Testis (tissue), 2 donors: ENCODE measurements around the gene FAM120A.

Source experiments
- POLR2A ChIP-seq: fragments of 450-650 bp; IDR thresholded peaks from one replicate; pipeline ENCODE4 v1.6.1; 2017; ENCODE audit warnings: antibody characterized with exemption, mild to moderate bottlenecking, moderate library complexity
- TF ChIP-seq, protein P1 (sequence below), 3 experiments: fragments of 450-650 bp in 2 of 3; fragments of 200-600 bp in 1 of 3; sonication (generic) in 1 of 3; IDR thresholded peaks; one replicate each; pipeline ENCODE4 v1.5.1; 2016 to 2019; ENCODE audit warnings: antibody characterized with exemption in 3 of 3, mild to moderate bottlenecking in 2 of 3, moderate library complexity in 1 of 3

- TF ChIP-seq POLR2A, result no peak
- TF ChIP-seq, protein P1, sequence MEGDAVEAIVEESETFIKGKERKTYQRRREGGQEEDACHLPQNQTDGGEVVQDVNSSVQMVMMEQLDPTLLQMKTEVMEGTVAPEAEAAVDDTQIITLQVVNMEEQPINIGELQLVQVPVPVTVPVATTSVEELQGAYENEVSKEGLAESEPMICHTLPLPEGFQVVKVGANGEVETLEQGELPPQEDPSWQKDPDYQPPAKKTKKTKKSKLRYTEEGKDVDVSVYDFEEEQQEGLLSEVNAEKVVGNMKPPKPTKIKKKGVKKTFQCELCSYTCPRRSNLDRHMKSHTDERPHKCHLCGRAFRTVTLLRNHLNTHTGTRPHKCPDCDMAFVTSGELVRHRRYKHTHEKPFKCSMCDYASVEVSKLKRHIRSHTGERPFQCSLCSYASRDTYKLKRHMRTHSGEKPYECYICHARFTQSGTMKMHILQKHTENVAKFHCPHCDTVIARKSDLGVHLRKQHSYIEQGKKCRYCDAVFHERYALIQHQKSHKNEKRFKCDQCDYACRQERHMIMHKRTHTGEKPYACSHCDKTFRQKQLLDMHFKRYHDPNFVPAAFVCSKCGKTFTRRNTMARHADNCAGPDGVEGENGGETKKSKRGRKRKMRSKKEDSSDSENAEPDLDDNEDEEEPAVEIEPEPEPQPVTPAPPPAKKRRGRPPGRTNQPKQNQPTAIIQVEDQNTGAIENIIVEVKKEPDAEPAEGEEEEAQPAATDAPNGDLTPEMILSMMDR (IDR thresholded peaks at IDR 0.05), result no peak
These were observed 127.4 kb downstream of the FAM120A start for GRCh38 chr9:93578844-93579243.
